Measurements from ENCODE around the gene EVA1A.

EVA1A gene

GRCh38 chr2:75603477-75603876, 42.7 kb upstream of the EVA1A start:
- Histone ChIP-seq H3K4me1 (ENCODE audit: control insufficient read depth, insufficient read depth, low read length, poor library complexity, severe bottlenecking) (no peaks in the 10 kb centered on the region), H3K36me3 (ENCODE audit: control insufficient read depth, insufficient read depth, low read length) (no peaks in the 10 kb centered on the region), H3K9me3 (ENCODE audit: control insufficient read depth, low read length) (no peaks in the 10 kb centered on the region), H3K27ac (ENCODE audit: insufficient read depth, low read length, poor library complexity, severe bottlenecking) (no peak overlapping the region), H3K4me3 (ENCODE audit: insufficient read depth, low read depth, low read length, poor library complexity, severe bottlenecking) (no peak overlapping the region), H3K27me3 (replicated peaks; ENCODE audit: control insufficient read depth, insufficient read depth, low read length, poor library complexity, severe bottlenecking) (peaks cover 11% of the 10 kb centered on the region)
- no peak for DNase-seq

DNA sequence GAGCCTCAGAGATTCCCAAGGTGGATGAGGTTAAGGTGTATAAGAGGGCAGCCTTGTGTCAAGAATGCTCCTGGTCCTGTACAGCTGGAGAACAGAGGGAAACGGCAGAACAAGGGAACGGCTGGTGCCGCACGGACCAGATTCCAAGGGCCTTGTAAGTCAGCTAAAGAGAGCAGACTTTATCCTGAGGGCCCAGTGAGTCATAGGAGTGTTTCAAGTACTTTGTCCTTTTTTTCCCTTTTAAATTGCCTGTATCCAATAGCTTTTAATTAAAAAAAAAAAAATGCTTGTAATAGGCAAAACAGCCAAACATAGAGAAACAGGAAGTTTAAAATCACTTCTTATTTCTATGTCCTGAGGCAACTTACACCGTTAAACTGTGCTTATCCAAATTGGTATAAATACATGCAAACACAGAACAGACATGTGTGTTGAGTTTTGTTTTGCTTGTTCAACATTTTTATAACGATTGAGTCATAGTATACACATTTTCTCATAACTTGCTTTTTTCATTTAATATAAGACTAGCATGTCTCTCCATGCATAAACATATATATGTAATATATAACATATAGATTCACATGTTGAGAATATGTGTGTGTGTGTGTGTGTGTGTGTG, 42.1 kb upstream of the EVA1A start:
- Histone ChIP-seq H3K9me3 (ENCODE audit: control insufficient read depth, low read length) (no peaks in the 10 kb centered on the region), H3K36me3 (ENCODE audit: control insufficient read depth, insufficient read depth, low read length) (no peaks in the 10 kb centered on the region), H3K4me1 (ENCODE audit: control insufficient read depth, insufficient read depth, low read length, poor library complexity, severe bottlenecking) (no peaks in the 10 kb centered on the region), H3K27ac (ENCODE audit: insufficient read depth, low read length, poor library complexity, severe bottlenecking) (no peak overlapping the region), H3K27me3 (replicated peaks; ENCODE audit: control insufficient read depth, insufficient read depth, low read length, poor library complexity, severe bottlenecking) (peaks cover 9% of the 10 kb centered on the region), H3K4me3 (ENCODE audit: insufficient read depth, low read depth, low read length, poor library complexity, severe bottlenecking) (no peak overlapping the region)
- no peak for DNase-seq

DNA sequence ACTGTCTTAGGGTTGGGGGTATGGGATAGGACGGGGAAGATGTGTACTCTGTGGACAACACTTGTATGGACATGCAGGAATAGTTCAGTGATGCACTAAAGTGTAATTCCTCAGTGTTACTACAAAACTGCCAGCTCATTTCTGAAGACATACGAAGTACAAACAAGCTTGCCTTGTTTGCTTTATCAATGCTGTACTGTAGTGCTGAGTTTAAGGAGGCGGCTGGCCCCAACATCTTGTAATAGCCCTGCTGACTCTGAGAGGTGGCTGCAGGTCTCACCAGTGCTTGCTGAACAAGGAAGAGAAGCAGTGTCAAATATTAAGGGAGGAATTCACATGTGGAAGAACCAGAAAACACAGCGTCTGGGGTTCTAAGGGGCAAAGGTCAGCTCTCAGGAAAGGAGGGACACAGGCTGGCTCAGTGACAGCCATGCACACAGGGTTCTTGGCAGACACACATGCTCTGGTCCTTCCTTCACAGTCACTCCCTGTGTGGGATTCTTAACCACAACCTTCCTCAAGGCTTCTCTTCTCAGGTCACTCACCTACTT, 39.8 kb upstream of the EVA1A start:
- no peaks in the 10 kb centered on the region for H3K9me3 ChIP-seq (ENCODE audit: control insufficient read depth, low read length)
- no peak overlapping the region for H3K27ac ChIP-seq (ENCODE audit: insufficient read depth, low read length, poor library complexity, severe bottlenecking)
- H3K27me3 ChIP-seq (replicated peaks; ENCODE audit: control insufficient read depth, insufficient read depth, low read length, poor library complexity, severe bottlenecking), result peaks cover 1% of the 10 kb centered on the region
- no peaks in the 10 kb centered on the region for H3K36me3 ChIP-seq (ENCODE audit: control insufficient read depth, insufficient read depth, low read length)
- no peaks in the 10 kb centered on the region for H3K4me1 ChIP-seq (ENCODE audit: control insufficient read depth, insufficient read depth, low read length, poor library complexity, severe bottlenecking)
- H3K4me3 ChIP-seq (ENCODE audit: insufficient read depth, low read depth, low read length, poor library complexity, severe bottlenecking), result no peak overlapping the region
- no peak for DNase-seq

DNA sequence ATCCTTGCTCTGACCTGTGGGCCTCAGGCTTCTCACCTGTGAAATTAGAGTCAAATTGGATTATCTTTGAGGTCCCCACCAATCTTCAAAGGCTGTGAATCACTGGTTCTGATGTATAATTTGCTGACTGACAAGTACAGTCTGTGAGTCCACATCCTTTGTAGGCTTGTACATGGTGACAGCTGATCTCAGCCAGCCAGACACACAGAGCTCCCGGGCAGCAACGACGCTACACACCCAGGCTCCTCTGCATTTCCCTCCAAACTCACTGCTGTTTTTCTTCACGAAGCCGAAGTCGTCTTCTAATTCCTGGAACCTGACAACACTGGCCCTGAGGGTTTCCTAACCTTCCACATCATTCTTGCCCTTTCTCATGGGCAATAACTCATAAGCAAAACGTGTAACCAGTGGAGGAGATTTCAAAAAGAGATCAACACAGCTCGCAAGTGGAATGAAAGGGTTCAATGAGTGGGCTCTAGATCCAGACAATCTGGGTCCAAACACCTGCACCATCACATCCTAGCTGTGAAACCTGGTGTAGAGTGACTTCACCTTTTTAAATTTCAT, 37.9 kb upstream of the EVA1A start:
- Histone ChIP-seq H3K27me3 (replicated peaks; ENCODE audit: control insufficient read depth, insufficient read depth, low read length, poor library complexity, severe bottlenecking) (no peaks in the 10 kb centered on the region), H3K27ac (ENCODE audit: insufficient read depth, low read length, poor library complexity, severe bottlenecking) (no peak overlapping the region), H3K36me3 (ENCODE audit: control insufficient read depth, insufficient read depth, low read length) (no peaks in the 10 kb centered on the region), H3K4me3 (ENCODE audit: insufficient read depth, low read depth, low read length, poor library complexity, severe bottlenecking) (no peak overlapping the region), H3K4me1 (ENCODE audit: control insufficient read depth, insufficient read depth, low read length, poor library complexity, severe bottlenecking) (no peaks in the 10 kb centered on the region), H3K9me3 (ENCODE audit: control insufficient read depth, low read length) (no peaks in the 10 kb centered on the region)
- no peak for DNase-seq

GRCh38 chr2:75597949-75598348, 37.2 kb upstream of the EVA1A start:
- DNase-seq, result no peak
- no peaks in the 10 kb centered on the region for H3K27me3 ChIP-seq (replicated peaks; ENCODE audit: control insufficient read depth, insufficient read depth, low read length, poor library complexity, severe bottlenecking)
- H3K27ac ChIP-seq (ENCODE audit: insufficient read depth, low read length, poor library complexity, severe bottlenecking), result no peak overlapping the region
- H3K9me3 ChIP-seq (ENCODE audit: control insufficient read depth, low read length), result no peaks in the 10 kb centered on the region
- H3K4me1 ChIP-seq (ENCODE audit: control insufficient read depth, insufficient read depth, low read length, poor library complexity, severe bottlenecking), result no peaks in the 10 kb centered on the region
- H3K4me3 ChIP-seq (ENCODE audit: insufficient read depth, low read depth, low read length, poor library complexity, severe bottlenecking), result no peak overlapping the region
- no peaks in the 10 kb centered on the region for H3K36me3 ChIP-seq (ENCODE audit: control insufficient read depth, insufficient read depth, low read length)

- no peaks in the 10 kb centered on the region for H3K9me3 ChIP-seq (ENCODE audit: control insufficient read depth, low read length)
- H3K27me3 ChIP-seq (replicated peaks; ENCODE audit: control insufficient read depth, insufficient read depth, low read length, poor library complexity, severe bottlenecking), result no peaks in the 10 kb centered on the region
- no peak overlapping the region for H3K4me3 ChIP-seq (ENCODE audit: insufficient read depth, low read depth, low read length, poor library complexity, severe bottlenecking)
- DNase-seq, result no peak
- no peaks in the 10 kb centered on the region for H3K36me3 ChIP-seq (ENCODE audit: control insufficient read depth, insufficient read depth, low read length)
- H3K27ac ChIP-seq (ENCODE audit: insufficient read depth, low read length, poor library complexity, severe bottlenecking), result no peak overlapping the region
- H3K4me1 ChIP-seq (ENCODE audit: control insufficient read depth, insufficient read depth, low read length, poor library complexity, severe bottlenecking), result no peaks in the 10 kb centered on the region
Measured at GRCh38 chr2:75596784-75597183, 36.0 kb upstream of the EVA1A start.

GRCh38 chr2:75595541-75596395, 35.0 kb upstream of the EVA1A start:
- Histone ChIP-seq H3K36me3 (ENCODE audit: control insufficient read depth, insufficient read depth, low read length) (no peaks in the 10 kb centered on the region), H3K27ac (ENCODE audit: insufficient read depth, low read length, poor library complexity, severe bottlenecking) (no peak overlapping the region), H3K9me3 (ENCODE audit: control insufficient read depth, low read length) (no peaks in the 10 kb centered on the region), H3K27me3 (replicated peaks; ENCODE audit: control insufficient read depth, insufficient read depth, low read length, poor library complexity, severe bottlenecking) (no peaks in the 10 kb centered on the region), H3K4me1 (ENCODE audit: control insufficient read depth, insufficient read depth, low read length, poor library complexity, severe bottlenecking) (no peaks in the 10 kb centered on the region), H3K4me3 (ENCODE audit: insufficient read depth, low read depth, low read length, poor library complexity, severe bottlenecking) (no peak overlapping the region)
- no peak for DNase-seq

- no peak for DNase-seq
- Histone ChIP-seq H3K27me3 (replicated peaks; ENCODE audit: control insufficient read depth, insufficient read depth, low read length, poor library complexity, severe bottlenecking) (no peaks in the 10 kb centered on the region), H3K4me1 (ENCODE audit: control insufficient read depth, insufficient read depth, low read length, poor library complexity, severe bottlenecking) (no peaks in the 10 kb centered on the region), H3K9me3 (ENCODE audit: control insufficient read depth, low read length) (no peaks in the 10 kb centered on the region), H3K4me3 (ENCODE audit: insufficient read depth, low read depth, low read length, poor library complexity, severe bottlenecking) (no peak overlapping the region), H3K27ac (ENCODE audit: insufficient read depth, low read length, poor library complexity, severe bottlenecking) (no peak overlapping the region), H3K36me3 (ENCODE audit: control insufficient read depth, insufficient read depth, low read length) (no peaks in the 10 kb centered on the region)
Measured at GRCh38 chr2:75594596-75594995, 33.9 kb upstream of the EVA1A start.

- Histone ChIP-seq H3K36me3 (ENCODE audit: control insufficient read depth, insufficient read depth, low read length) (no peaks in the 10 kb centered on the region), H3K9me3 (ENCODE audit: control insufficient read depth, low read length) (no peaks in the 10 kb centered on the region), H3K4me3 (ENCODE audit: insufficient read depth, low read depth, low read length, poor library complexity, severe bottlenecking) (no peak overlapping the region), H3K27me3 (replicated peaks; ENCODE audit: control insufficient read depth, insufficient read depth, low read length, poor library complexity, severe bottlenecking) (peaks cover 4% of the 10 kb centered on the region), H3K4me1 (ENCODE audit: control insufficient read depth, insufficient read depth, low read length, poor library complexity, severe bottlenecking) (no peaks in the 10 kb centered on the region), H3K27ac (ENCODE audit: insufficient read depth, low read length, poor library complexity, severe bottlenecking) (no peak overlapping the region)
- DNase-seq, result no peak
Measured at GRCh38 chr2:75592888-75593287, 32.1 kb upstream of the EVA1A start.

GRCh38 chr2:75592030-75592429, 31.3 kb upstream of the EVA1A start:
- peaks cover 4% of the 10 kb centered on the region for H3K27me3 ChIP-seq (replicated peaks; ENCODE audit: control insufficient read depth, insufficient read depth, low read length, poor library complexity, severe bottlenecking)
- H3K9me3 ChIP-seq (ENCODE audit: control insufficient read depth, low read length), result no peaks in the 10 kb centered on the region
- H3K27ac ChIP-seq (ENCODE audit: insufficient read depth, low read length, poor library complexity, severe bottlenecking), result no peak overlapping the region
- no peaks in the 10 kb centered on the region for H3K4me1 ChIP-seq (ENCODE audit: control insufficient read depth, insufficient read depth, low read length, poor library complexity, severe bottlenecking)
- H3K36me3 ChIP-seq (ENCODE audit: control insufficient read depth, insufficient read depth, low read length), result no peaks in the 10 kb centered on the region
- DNase-seq, result no peak
- no peak overlapping the region for H3K4me3 ChIP-seq (ENCODE audit: insufficient read depth, low read depth, low read length, poor library complexity, severe bottlenecking)

Measured in effector memory CD4-positive, alpha-beta T cell (primary cell).